H1 (cell line): ENCODE results near the gene DMXL1. TPM values are rescaled to one million over a fixed set of nuclear protein-coding genes. Genes with fewer than 3 reads are reported as not detected.

Source experiments
- CTCF ChIA-PET: fragments of 300-600 bp; sonication (Branson Sonifier 250); formaldehyde crosslinking; loops from one replicate; lab custom pipeline; 2021; ENCODE audit not compliant: partially characterized antibody; lab: Charles Lee
- POLR2A ChIA-PET: fragments of 300-600 bp; sonication (Branson Sonifier 250); formaldehyde crosslinking; loops from one replicate; lab custom pipeline; 2021; ENCODE audit warnings: inconsistent platforms; ENCODE audit not compliant: partially characterized antibody; lab: Charles Lee
- DNase-seq, 2 experiments: peaks; one replicate each; pipeline versions ENCODE4 v3.0.0 to v3.0.0-alpha.2; 2010 to 2022; ENCODE audit warnings: low spot score in 2 of 2, low read depth in 1 of 2, mixed read lengths in 1 of 2
- FAIRE-seq: peaks from 2 replicates; lab custom pipeline; 2011; peaks lifted over from hg19 to GRCh38; lab: Jason Lieb, UNC
- H2AFZ ChIP-seq: 2 replicates; pipeline ENCODE4 v1.8.1; 2012; ENCODE audit warnings: low read length, inconsistent platforms
- H2AK5ac ChIP-seq: 2 replicates; pipeline ENCODE4 v1.6.1; 2013; ENCODE audit warnings: low read depth, low read length
- H2BK120ac ChIP-seq: replicated peaks from 2 replicates; pipeline ENCODE3; 2013; ENCODE audit warnings: low read depth, low read length, inconsistent platforms
- H2BK12ac ChIP-seq: 2 replicates; pipeline ENCODE4 v1.6.1; 2013; ENCODE audit warnings: low read depth, low read length
- H2BK15ac ChIP-seq: 2 replicates; pipeline ENCODE4 v1.6.1; 2013; ENCODE audit warnings: low read length
- H2BK20ac ChIP-seq: 2 replicates; pipeline ENCODE4 v1.6.1; 2013; ENCODE audit warnings: low read length
- H2BK5ac ChIP-seq: 2 replicates; pipeline ENCODE4 v1.6.1; 2013; ENCODE audit warnings: low read depth, low read length
- H3K14ac ChIP-seq: 2 replicates; pipeline ENCODE4 v1.6.1; 2013; ENCODE audit warnings: inconsistent platforms; ENCODE audit not compliant: insufficient read length
- H3K18ac ChIP-seq: 2 replicates; pipeline ENCODE4 v1.6.1; 2013; ENCODE audit warnings: low read length; ENCODE audit errors: extremely low read depth
- H3K23ac ChIP-seq: 2 replicates; pipeline ENCODE4 v1.6.1; 2013; ENCODE audit warnings: inconsistent platforms; ENCODE audit not compliant: insufficient read length
- H3K23me2 ChIP-seq: 2 replicates; pipeline ENCODE4 v1.6.1; 2013; ENCODE audit warnings: low read depth, low read length
- H3K27ac ChIP-seq: 2 replicates; pipeline ENCODE4 v1.6.1; 2011; ENCODE audit warnings: low read depth, low read length, inconsistent platforms
- H3K27me3 ChIP-seq, 4 experiments: replicated peaks in 1 of 4; 1 replicate in 1 of 4; 2 replicates in 3 of 4; pipeline versions ENCODE4 v1.6.1 to v1.8.1; 2011 to 2013; ENCODE audit warnings: low read length in 3 of 4, mild to moderate bottlenecking in 3 of 4, inconsistent platforms in 2 of 4, mixed read lengths in 2 of 4, moderate library complexity in 1 of 4; ENCODE audit not compliant: control insufficient read depth in 3 of 4, insufficient read depth in 3 of 4; ENCODE audit errors: extremely low read depth in 1 of 4
- H3K36me3 ChIP-seq, 4 experiments: 2 replicates each; pipeline versions ENCODE4 v1.6.1 to v1.8.1; 2011 to 2013; ENCODE audit warnings: mild to moderate bottlenecking in 4 of 4, low read length in 3 of 4, moderate library complexity in 2 of 4, control low read depth in 1 of 4, inconsistent platforms in 1 of 4; ENCODE audit not compliant: insufficient read depth in 4 of 4, control insufficient read depth in 2 of 4
- H3K4ac ChIP-seq: replicated peaks from 2 replicates; pipeline ENCODE3; 2013; ENCODE audit warnings: low read length, low read depth, mixed read lengths, inconsistent platforms; ENCODE audit not compliant: insufficient read length
- H3K4me1 ChIP-seq, 4 experiments: replicated peaks in 1 of 4; 1 replicate in 1 of 4; 2 replicates in 3 of 4; pipeline versions ENCODE4 v1.6.1 to v1.8.1; 2011 to 2013; ENCODE audit warnings: low read length in 3 of 4, inconsistent platforms in 2 of 4, mixed read lengths in 1 of 4; ENCODE audit not compliant: insufficient read depth in 4 of 4, control insufficient read depth in 3 of 4
- H3K4me2 ChIP-seq, 2 experiments: 2 replicates each; pipeline versions ENCODE4 v1.6.1 to v1.8.1; 2011 to 2013; ENCODE audit warnings: low read depth in 2 of 2, low read length in 2 of 2, control low read depth in 1 of 2, inconsistent platforms in 1 of 2, mild to moderate bottlenecking in 1 of 2; ENCODE audit not compliant: insufficient read depth in 1 of 2
- H3K4me3 ChIP-seq, 4 experiments: fragments of 200-600, 300-600 bp in 1 of 4; sonication (generic), shearing (Covaris generic), sonication (Bioruptor Twin) in 1 of 4; 2 replicates each; pipeline versions ENCODE4 v1.5.1 to v1.8.1; 2011 to 2016; ENCODE audit warnings: low read length in 4 of 4, low read depth in 3 of 4, control low read depth in 2 of 4, inconsistent platforms in 2 of 4, mild to moderate bottlenecking in 2 of 4, mixed read lengths in 1 of 4, moderate library complexity in 1 of 4; ENCODE audit not compliant: insufficient read depth in 2 of 4; ENCODE audit errors: extremely low read depth in 1 of 4
- H3K56ac ChIP-seq: replicated peaks from 2 replicates; pipeline ENCODE3; 2013; ENCODE audit warnings: low read depth, mild to moderate bottlenecking, mixed read lengths, low read length, inconsistent platforms; ENCODE audit not compliant: insufficient read length
- H3K79me1 ChIP-seq: 2 replicates; pipeline ENCODE4 v1.6.1; 2013; ENCODE audit warnings: low read depth, low read length, control low read depth
- H3K79me2 ChIP-seq, 2 experiments: 2 replicates each; pipeline versions ENCODE4 v1.6.1 to v1.8.1; 2012 to 2013; ENCODE audit warnings: low read length in 2 of 2, mild to moderate bottlenecking in 2 of 2, inconsistent platforms in 1 of 2; ENCODE audit not compliant: insufficient read depth in 2 of 2, control insufficient read depth in 1 of 2
- H3K9ac ChIP-seq, 4 experiments: replicated peaks in 1 of 4; 1 replicate in 1 of 4; 2 replicates in 3 of 4; pipeline versions ENCODE4 v1.6.1 to v1.8.1; 2011 to 2013; ENCODE audit warnings: low read depth in 3 of 4, low read length in 3 of 4, control low read depth in 2 of 4, mild to moderate bottlenecking in 2 of 4, moderate library complexity in 2 of 4, inconsistent platforms in 1 of 4; ENCODE audit errors: extremely low read depth in 1 of 4
- H3K9me3 ChIP-seq, 2 experiments: 2 replicates each; pipeline versions ENCODE4 v1.6.1 to v1.8.1; 2012 to 2013; ENCODE audit warnings: mild to moderate bottlenecking in 2 of 2, moderate library complexity in 2 of 2, control low read depth in 1 of 2, inconsistent platforms in 1 of 2, low read depth in 1 of 2, low read length in 1 of 2, mixed read lengths in 1 of 2; ENCODE audit not compliant: insufficient read depth in 2 of 2
- H4K20me1 ChIP-seq, 2 experiments: replicated peaks in 1 of 2; 2 replicates each; pipeline versions ENCODE3 to v1.8.1; 2011 to 2013; ENCODE audit warnings: inconsistent platforms in 2 of 2, low read length in 2 of 2, mild to moderate bottlenecking in 1 of 2; ENCODE audit not compliant: insufficient read depth in 2 of 2, control insufficient read depth in 1 of 2
- H4K5ac ChIP-seq: 2 replicates; pipeline ENCODE4 v1.6.1; 2013; ENCODE audit warnings: low read length, low read depth, mixed read lengths, inconsistent platforms; ENCODE audit not compliant: insufficient read length
- H4K8ac ChIP-seq: 2 replicates; pipeline ENCODE4 v1.8.0; 2013; ENCODE audit warnings: mild to moderate bottlenecking, moderate library complexity, low read length, inconsistent platforms; ENCODE audit not compliant: insufficient read depth; ENCODE audit errors: extremely low read depth
- H4K91ac ChIP-seq: replicated peaks from 2 replicates; pipeline ENCODE3; 2013; ENCODE audit warnings: low read length, mixed read lengths, inconsistent platforms; ENCODE audit not compliant: insufficient read length
- CHD2 ChIP-seq: IDR thresholded peaks from 2 replicates; pipeline ENCODE4 v1.6.1; 2012; ENCODE audit warnings: low read length, improper control_type of control experiment
- FOSL1 ChIP-seq: IDR thresholded peaks from 2 replicates; pipeline ENCODE4 v1.6.1; 2011; ENCODE audit warnings: mild to moderate bottlenecking, low read depth, low read length, moderate library complexity; ENCODE audit not compliant: insufficient read depth
- NANOG ChIP-seq: IDR thresholded peaks from 2 replicates; pipeline ENCODE4 v1.6.1; 2011; ENCODE audit warnings: low read length, low read depth, mild to moderate bottlenecking, inconsistent platforms; ENCODE audit not compliant: insufficient read depth, poor library complexity, severe bottlenecking
- PHF8 ChIP-seq: fragments of 200-600 bp; sonication (generic); conservative IDR thresholded peaks from 2 replicates; pipeline ENCODE4 v1.7.1; 2012; ENCODE audit warnings: low read depth, mild to moderate bottlenecking, inconsistent platforms, low read length, moderate library complexity
- POLR2AphosphoS5 ChIP-seq: IDR thresholded peaks from 2 replicates; pipeline ENCODE4 v1.6.1; 2011; ENCODE audit warnings: low read depth, low read length
- SAP30 ChIP-seq: fragments of 300-600 bp; sonication (generic); IDR thresholded peaks from 2 replicates; pipeline ENCODE4 v1.7.1; 2012; ENCODE audit warnings: low read length, moderate library complexity, mild to moderate bottlenecking, inconsistent platforms; ENCODE audit not compliant: insufficient read depth, insufficient replicate concordance
- WGBS, 2 experiments: shearing (Covaris generic) in 1 of 2; methylation state at CpG; one replicate each; pipeline versions ENCODE4 v1.1.6 to v1.1.7; 2013 to 2015; ENCODE audit warnings: low lambda C conversion rate in 2 of 2, mixed read lengths in 2 of 2, inconsistent platforms in 1 of 2, low coverage in 1 of 2, missing lambda C conversion rate in 1 of 2; ENCODE audit not compliant: insufficient replicate concordance in 2 of 2, insufficient coverage in 1 of 2, insufficient read length in 1 of 2; ENCODE audit errors: extremely low coverage in 1 of 2, missing lambda C conversion rate in 1 of 2; 5-methylcytosine and 5-hydroxymethylcytosine counted together
- polyA plus RNA-seq, 7 experiments: library from polyadenylated mRNA; depleted of rRNA in 3 of 7; stranded (reverse) in 5 of 7; unstranded in 2 of 7; fragments of >200 nt in 5 of 7; fragments of 200-250 nt in 2 of 7; gene quantifications; 1 replicate in 5 of 7; 2 replicates in 1 of 7; 4 replicates in 1 of 7; pipeline versions ENCODE4 v1.2.1 to v1.2.3, GENCODE V29; 2011 to 2013; ENCODE audit warnings: missing spikeins in 2 of 7, mixed read lengths in 2 of 7
- total RNA-seq: library from RNA; stranded (reverse); fragmentation: NEBNext Ultra II Directional; extraction: Animal tissue kit (Norgen Biotek cat#: 25700); gene quantifications from 2 replicates; pipeline ENCODE4 v1.2.1, GENCODE V29; 2021
- TF ChIP-seq, protein P1 (sequence below), 3 experiments: IDR thresholded peaks; 1 replicate in 2 of 3; 2 replicates in 1 of 3; pipeline versions ENCODE4 v1.5.1 to v1.6.1; 2011; ENCODE audit warnings: low read length in 3 of 3, mild to moderate bottlenecking in 3 of 3, inconsistent platforms in 2 of 3, low read depth in 1 of 3, moderate library complexity in 1 of 3; ENCODE audit not compliant: insufficient read depth in 1 of 3; ENCODE audit errors: control extremely low read depth in 1 of 3

The DMXL1 gene
- total and polyA plus RNA-seq, 2 of the 8 experiments (the other 6 are each of a cell fraction or from before 2014, with no cell fraction given), result 10.1 to 43.9 TPM

GRCh38 chr5:119187776-119188529 lies 117.1 kb downstream of the DMXL1 start:
- Histone ChIP-seq H4K5ac (no peak overlapping the region), H3K79me2 (no peaks in the 10 kb centered on the region), H3K27ac (no peak overlapping the region), H2BK20ac (no peak overlapping the region), H3K4me2 (no peak overlapping the region), H3K9me3 (no peaks in the 10 kb centered on the region), H2BK12ac (no peak overlapping the region), H3K23ac (no peak overlapping the region), H3K18ac (no peak overlapping the region), H2BK5ac (no peak overlapping the region), H2BK120ac (no peak overlapping the region), H3K9ac (no peak overlapping the region), H3K56ac (no peak overlapping the region), H3K79me1 (no peaks in the 10 kb centered on the region), H3K4me1 (no peaks in the 10 kb centered on the region), H3K36me3 (peaks cover 0 to 10% (median 0%) of the 10 kb centered on the region in 4 experiments; a peak in 3 of 8 replicates), H4K91ac (no peak overlapping the region), H3K23me2 (no peaks in the 10 kb centered on the region), H3K27me3 (no peaks in the 10 kb centered on the region), H4K20me1 (no peaks in the 10 kb centered on the region), H4K8ac (no peak overlapping the region), H3K4me3 (no peak overlapping the region), H3K14ac (no peak overlapping the region), H3K4ac (no peak overlapping the region), H2BK15ac (no peak overlapping the region), H2AK5ac (no peak overlapping the region), H2AFZ (no peak overlapping the region)
- ChIA-PET POLR2A (no interaction called here), CTCF (interaction anchor here (0.6 kb wide), 1 partner anchor 391 kb away, joined by 3 read pairs; no protein-coding TSS in a partner anchor)
- FAIRE-seq (no peak), DNase-seq (no peak)
- WGBS, 2 experiments, result 89% methylated on average over 7 of the region's 7 CpGs; no CpG with 5 or more reads in 1 of the 2 experiments
- TF ChIP-seq CHD2 (no peak), PHF8 (no peak), FOSL1 (no peak), NANOG (no peak), SAP30 (no peak), POLR2AphosphoS5 (no peak)
- TF ChIP-seq, protein P1, sequence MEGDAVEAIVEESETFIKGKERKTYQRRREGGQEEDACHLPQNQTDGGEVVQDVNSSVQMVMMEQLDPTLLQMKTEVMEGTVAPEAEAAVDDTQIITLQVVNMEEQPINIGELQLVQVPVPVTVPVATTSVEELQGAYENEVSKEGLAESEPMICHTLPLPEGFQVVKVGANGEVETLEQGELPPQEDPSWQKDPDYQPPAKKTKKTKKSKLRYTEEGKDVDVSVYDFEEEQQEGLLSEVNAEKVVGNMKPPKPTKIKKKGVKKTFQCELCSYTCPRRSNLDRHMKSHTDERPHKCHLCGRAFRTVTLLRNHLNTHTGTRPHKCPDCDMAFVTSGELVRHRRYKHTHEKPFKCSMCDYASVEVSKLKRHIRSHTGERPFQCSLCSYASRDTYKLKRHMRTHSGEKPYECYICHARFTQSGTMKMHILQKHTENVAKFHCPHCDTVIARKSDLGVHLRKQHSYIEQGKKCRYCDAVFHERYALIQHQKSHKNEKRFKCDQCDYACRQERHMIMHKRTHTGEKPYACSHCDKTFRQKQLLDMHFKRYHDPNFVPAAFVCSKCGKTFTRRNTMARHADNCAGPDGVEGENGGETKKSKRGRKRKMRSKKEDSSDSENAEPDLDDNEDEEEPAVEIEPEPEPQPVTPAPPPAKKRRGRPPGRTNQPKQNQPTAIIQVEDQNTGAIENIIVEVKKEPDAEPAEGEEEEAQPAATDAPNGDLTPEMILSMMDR (IDR thresholded peaks at IDR 0.05; ENCODE audit: control extremely low read depth in 1 of 3, insufficient read depth in 1 of 3, low read depth in 1 of 3, low read length in 3 of 3), result no peak
